Activated CD4-positive, alpha-beta T cell treated with anti-CD3 and anti-CD28 coated beads for 24 hours (primary cell): ENCODE results near the gene WDR86.

ENCODE experiments used
- DNase-seq, 2 donors: peaks; one replicate each; pipeline ENCODE4 v3.0.0-alpha.2; 2020; ENCODE audit warnings: low read depth in 2 of 2

Gene WDR86

DNA sequence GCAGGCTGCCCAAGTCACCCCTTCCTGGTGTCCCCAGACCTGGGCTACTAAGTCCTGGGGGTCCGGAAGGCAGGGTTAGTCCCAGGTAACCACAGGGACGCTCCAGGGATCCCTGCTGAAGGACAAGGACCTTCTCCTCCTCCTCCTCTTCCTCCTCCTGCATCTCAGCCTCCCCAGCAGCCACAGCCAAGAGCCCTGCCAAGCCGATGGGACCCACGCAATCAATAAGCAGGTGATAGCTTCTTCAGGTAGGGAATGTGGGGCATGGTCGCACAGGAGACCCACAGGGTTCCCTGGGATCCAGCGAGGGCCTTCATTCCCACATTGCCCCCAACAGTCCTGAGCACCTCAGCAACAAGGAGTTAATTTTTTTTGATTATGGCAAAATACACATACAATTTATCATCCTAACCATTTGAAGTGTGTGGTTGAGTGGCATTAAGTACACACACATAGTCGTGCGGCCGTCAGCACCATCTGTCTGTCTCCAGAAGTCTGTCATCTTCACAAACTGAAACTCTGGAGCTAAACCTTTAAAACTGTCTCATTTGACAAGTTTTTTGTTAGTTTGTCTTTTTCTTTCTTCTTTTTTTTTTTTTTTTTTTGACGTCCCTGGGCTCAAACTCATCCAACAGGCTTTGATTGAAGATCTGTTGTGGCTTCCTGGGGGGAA is 18.0 kb upstream of the WDR86 start:
- no peak for DNase-seq

DNA sequence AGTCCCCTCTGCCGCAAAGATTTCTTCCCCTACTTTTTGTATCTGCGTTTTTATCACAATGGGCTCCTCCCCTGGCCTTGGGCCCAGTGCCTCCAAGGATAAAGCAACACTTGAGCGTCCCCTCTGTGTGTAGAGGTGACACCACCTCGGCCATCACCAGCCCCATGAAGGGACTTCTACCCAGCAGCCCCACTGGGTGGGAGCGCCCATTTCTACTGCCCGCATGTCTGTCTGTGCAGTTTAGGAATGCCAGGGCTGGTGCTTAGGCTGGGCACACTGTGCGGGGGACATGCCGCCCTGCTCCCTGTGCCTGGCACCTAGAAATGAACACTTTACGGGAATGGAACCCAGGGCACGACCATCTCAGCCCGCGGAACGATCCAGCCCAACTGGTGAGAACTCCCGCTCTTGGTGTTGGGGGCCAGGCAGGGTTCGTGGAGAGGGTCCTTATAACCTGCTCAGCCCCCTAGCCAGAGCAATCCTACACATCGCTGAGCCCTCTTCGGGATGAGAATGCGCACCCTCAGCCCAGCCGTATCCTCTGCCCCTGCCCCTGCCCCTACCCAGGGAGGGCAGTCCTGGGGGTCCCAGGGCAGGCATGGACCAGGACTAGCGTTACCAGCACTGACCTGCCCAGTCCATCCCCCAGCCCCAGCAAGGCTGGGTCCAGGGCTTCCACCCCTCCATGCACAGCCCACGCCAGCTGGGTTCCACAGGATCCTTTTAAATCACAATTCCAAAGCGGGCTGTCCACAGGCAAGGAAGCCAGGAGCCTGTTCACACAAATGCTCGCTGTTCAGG is 17.3 kb upstream of the WDR86 start:
- DNase-seq: no peak

DNA sequence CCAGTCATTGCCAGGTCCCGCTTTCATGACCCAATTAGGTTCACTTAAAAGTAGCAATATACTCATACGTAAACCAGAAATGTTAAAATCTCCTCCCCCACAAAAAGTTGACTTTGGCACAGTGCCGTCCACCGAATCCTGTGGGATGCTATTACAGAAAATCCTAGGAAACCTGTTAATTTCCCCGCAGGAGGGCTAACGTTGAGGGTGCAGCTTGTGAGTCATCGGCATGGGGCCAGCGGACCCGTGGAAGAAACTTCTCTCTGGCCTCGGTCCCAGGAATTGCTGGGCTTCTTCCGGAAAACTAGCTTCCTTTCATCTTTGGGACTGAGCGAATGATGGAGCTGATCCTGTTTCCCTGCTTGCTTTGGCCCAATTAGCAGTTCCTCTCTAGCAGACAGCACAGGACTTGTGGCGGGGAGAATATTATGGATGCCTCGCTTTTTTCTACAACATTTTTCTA is 16.6 kb upstream of the WDR86 start:
- DNase-seq: no peak

- no peak for DNase-seq
Observed at GRCh38 chr7:151425670-151426440, 16.0 kb upstream of the WDR86 start.

DNA sequence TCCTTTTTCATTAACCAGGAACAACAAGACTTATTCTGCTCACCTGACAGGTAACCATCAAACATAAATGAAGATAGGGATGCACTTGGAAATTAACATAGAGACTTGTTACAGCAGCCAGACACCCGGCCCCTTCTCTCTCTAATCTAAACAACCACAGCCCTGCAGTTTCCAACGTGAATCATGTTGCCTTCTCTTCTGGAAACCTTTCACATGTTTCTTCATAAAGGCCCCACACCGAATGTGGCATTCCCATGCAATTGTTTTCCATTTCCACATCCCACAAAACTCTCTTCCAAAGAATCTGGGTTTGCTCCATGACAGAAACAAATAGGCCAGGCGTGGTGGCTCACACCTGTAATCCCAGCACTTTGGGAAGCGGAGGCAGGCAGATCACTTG is 15.0 kb upstream of the WDR86 start:
- DNase-seq: no peak

GRCh38 chr7:151423936-151424335 is 14.1 kb upstream of the WDR86 start:
- DNase-seq: no peak

- DNase-seq: no peak
Observed at GRCh38 chr7:151423226-151423625, 13.4 kb upstream of the WDR86 start.

DNA sequence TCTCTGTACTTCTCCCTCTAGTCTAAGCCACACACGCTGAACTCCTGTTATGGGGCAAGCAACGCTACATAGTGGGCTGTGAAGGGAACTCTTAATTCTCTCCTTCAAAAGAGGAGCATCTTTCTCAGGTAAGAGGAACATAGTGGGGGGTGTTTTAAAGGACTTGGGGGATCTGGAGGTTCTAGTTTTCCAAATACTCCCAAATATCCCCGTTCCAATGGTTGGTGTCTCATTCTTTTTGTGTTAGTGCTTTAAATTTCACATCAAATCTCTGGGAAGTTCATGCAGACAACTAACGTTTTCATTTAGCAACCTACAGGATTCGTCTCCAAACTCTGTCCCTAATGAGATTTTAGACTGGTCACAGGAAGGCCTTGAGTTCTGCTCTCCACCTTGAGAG is 12.4 kb upstream of the WDR86 start:
- DNase-seq: no peak

- DNase-seq: no peak
Observed at GRCh38 chr7:151420144-151420543, 10.3 kb upstream of the WDR86 start.

- no peak for DNase-seq
Observed at GRCh38 chr7:151416941-151417315, 7.1 kb upstream of the WDR86 start.

DNA sequence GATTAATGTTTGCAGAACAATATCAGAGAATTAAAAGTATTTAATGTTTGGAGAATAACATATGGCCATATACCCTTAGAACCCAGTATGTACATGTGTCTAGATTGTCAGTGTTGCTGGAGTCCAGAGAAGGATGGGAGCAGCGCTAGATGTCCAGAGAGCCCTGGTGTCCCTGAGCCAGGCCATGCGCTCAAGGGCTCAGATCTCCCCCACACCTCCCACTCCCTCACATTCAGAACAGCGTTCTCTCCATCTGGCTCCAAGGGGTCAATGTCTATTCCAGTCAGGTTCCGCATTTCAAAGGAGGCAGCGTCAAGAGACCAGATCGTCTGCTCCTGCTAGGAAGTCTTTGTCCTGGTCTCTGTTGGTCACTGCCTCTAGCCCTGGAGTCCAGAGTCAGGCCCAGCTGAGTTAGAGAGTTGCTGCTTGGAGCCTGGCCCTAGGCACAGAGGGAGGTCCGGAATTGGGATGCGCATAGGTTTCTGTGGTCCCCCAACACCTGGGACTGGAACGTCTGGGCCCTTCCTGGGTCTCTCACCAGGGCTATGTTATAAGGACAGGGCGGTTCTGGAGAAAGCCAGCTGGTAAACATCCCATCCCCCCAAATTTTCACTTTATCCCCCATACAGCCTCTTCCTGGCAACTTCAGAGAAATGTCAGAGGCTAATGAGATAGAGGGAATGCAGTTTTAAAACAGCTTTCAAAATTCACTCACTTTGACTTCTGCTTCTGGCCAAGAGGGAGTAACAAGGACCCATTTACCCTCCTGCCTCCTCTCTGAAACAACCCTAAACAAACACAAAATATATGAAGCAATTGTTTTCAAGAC is 6.5 kb upstream of the WDR86 start:
- DNase-seq: no peak

GRCh38 chr7:151415375-151416105 is 5.7 kb upstream of the WDR86 start:
- no peak for DNase-seq

- no peak for DNase-seq
Observed at GRCh38 chr7:151413241-151413640, 3.4 kb upstream of the WDR86 start.

DNA sequence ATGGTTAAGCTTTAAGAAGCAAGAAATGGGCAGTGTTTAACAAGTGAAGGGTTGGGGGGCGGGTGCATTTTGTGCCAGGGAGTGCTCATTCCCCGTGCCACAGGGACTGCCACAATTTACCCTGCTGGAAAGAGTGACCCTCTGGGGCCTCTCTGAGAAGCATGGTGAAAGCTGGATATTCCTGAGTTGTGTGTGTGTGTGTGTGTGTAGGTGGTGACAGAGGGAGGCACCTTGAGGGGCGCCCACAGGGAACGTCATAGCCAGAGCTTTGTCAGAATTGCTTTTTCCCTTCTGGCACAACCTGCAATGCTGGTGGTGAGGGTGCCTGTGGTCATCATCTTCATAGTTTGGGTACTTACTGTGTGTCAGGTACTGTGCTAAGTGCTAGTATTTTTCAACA is 2.5 kb upstream of the WDR86 start:
- no peak for DNase-seq

- DNase-seq: no peak
Observed at GRCh38 chr7:151411551-151411950, 1.7 kb upstream of the WDR86 start.

- DNase-seq: no peak
Observed at GRCh38 chr7:151410405-151411390, 860 bp upstream of the WDR86 start.

DNA sequence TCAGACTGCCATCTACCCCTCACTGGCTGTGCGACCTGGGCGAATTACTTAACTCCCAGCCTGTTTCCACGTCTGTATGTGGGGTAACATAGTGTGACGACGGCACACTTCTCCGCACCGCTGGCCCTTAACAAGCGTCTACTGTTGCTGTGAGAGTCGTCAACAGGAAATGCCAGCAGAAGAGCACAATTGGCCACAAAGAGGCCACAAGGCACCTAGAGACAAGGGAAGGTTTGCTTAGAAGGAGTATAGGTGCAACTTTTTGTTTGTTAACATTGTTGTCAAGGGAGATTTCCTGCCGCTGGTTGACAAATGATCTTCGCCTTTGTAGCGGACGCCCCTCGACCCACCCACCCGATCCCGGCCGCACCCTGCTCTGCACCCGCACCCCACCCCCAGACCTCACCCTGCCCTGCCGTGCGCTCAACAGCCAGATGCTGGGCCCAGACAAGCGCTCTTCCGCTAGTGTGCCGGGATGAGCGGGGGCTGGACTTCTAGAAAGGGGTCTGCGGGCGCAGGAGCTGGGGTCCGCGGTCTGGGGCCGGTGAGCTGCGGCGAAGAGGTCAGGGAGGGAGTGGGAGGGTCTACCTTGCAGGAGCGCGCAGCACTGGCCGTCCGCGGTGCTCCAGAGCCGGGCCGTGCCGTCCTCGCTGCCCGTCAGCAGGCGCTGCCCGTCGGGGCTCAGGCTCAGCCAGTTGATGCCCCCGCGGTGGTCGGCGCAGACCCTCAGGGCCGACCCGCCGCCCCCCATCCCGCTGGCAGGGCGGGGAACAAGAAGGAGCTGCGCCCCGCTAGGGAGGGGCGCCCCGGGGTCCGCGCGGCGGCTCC is 785 bp downstream of the WDR86 start:
- DNase-seq: no peak

- DNase-seq: no peak
Observed at GRCh38 chr7:151408498-151408838, 1.4 kb downstream of the WDR86 start.
